CMK (cell line): ENCODE measurements around the gene MAP3K20.
"Not testable (repeated sequence)": the region's sequence is repeated elsewhere in the genome, so short reads cannot be mapped to it uniquely, and the experiment has no call there.

Source experiments
- DNase-seq: peaks from one replicate; pipeline ENCODE4 v3.0.0-alpha.2; 2010; ENCODE audit warnings: low read depth

MAP3K20 gene

GRCh38 chr2:173204316-173204715 is 128.7 kb downstream of the MAP3K20 start:
- no peak for DNase-seq

GRCh38 chr2:173205375-173205774 is 129.7 kb downstream of the MAP3K20 start:
- no peak for DNase-seq

- DNase-seq: not testable (repeated sequence)
Measured at GRCh38 chr2:173207124-173207523, 131.5 kb downstream of the MAP3K20 start.

GRCh38 chr2:173210270-173211196 is 134.9 kb downstream of the MAP3K20 start:
- peak; percentile 32 for DNase-seq

- no peak for DNase-seq
Measured at GRCh38 chr2:173213181-173213580, 137.5 kb downstream of the MAP3K20 start.

GRCh38 chr2:173214213-173214612 is 138.6 kb downstream of the MAP3K20 start:
- DNase-seq: no peak

GRCh38 chr2:173215316-173215715 is 139.7 kb downstream of the MAP3K20 start:
- DNase-seq: no peak

GRCh38 chr2:173216051-173216450 is 140.4 kb downstream of the MAP3K20 start:
- DNase-seq: no peak

GRCh38 chr2:173216668-173217067 is 141.0 kb downstream of the MAP3K20 start:
- DNase-seq: no peak

GRCh38 chr2:173217116-173217840 is 141.6 kb downstream of the MAP3K20 start:
- DNase-seq: no peak

GRCh38 chr2:173218326-173219056 is 142.8 kb downstream of the MAP3K20 start:
- DNase-seq: no peak

GRCh38 chr2:173221132-173221695 is 145.6 kb downstream of the MAP3K20 start:
- no peak for DNase-seq

- DNase-seq: no peak
Measured at GRCh38 chr2:173221937-173222594, 146.4 kb downstream of the MAP3K20 start.

- DNase-seq: peak; percentile 43
Measured at GRCh38 chr2:173223871-173224270, 148.2 kb downstream of the MAP3K20 start.

- no peak for DNase-seq
Measured at GRCh38 chr2:173226899-173227698, 151.5 kb downstream of the MAP3K20 start.

GRCh38 chr2:173229086-173229485 is 153.4 kb downstream of the MAP3K20 start:
- no peak for DNase-seq

GRCh38 chr2:173230181-173230580 is 154.5 kb downstream of the MAP3K20 start:
- no peak for DNase-seq

- DNase-seq: no peak
Measured at GRCh38 chr2:173231042-173231441, 155.4 kb downstream of the MAP3K20 start.

- DNase-seq: no peak
Measured at GRCh38 chr2:173231465-173231864, 155.8 kb downstream of the MAP3K20 start.

- DNase-seq: no peak
Measured at GRCh38 chr2:173232956-173233744, 157.5 kb downstream of the MAP3K20 start.
